HepG2 (cell line): ENCODE results near the gene CCDC91. TPM values are rescaled to one million over a fixed set of nuclear protein-coding genes. Genes with fewer than 3 reads are reported as not detected.

Experiments used
- ATAC-seq: fragments of 200-7000 bp; cut with Tn5 transposase; 3 replicates; pipeline ENCODE4 v1.9.1; 2020; ENCODE audit warnings: mild to moderate bottlenecking, moderate library complexity
- BruUV-seq: library from RNA; stranded (reverse); fragments of 400-500 nt; replicated peaks from 2 replicates; lab custom pipeline; 2021; lab: Mats Ljungman, UMichigan
- CTCF ChIA-PET: fragments of 300-600 bp; formaldehyde crosslinking; extraction: SDS; loops from one replicate; lab custom pipeline; 2021; ENCODE audit warnings: low total read pairs, inconsistent platforms, low intra/inter-chr PET ratio; lab: Yijun Ruan, JAX
- POLR2A ChIA-PET: fragments of 350-600 bp; sonication (Branson Sonifier 250); formaldehyde crosslinking; loops from one replicate; lab custom pipeline; 2020; ENCODE audit warnings: antibody characterized with exemption, inconsistent platforms; lab: Yijun Ruan, JAX
- DNase-seq: peaks from one replicate; pipeline ENCODE4 v3.0.0-alpha.2; 2015; ENCODE audit warnings: low spot score
- FAIRE-seq: peaks from 3 replicates; lab custom pipeline; 2011; peaks lifted over from hg19 to GRCh38; lab: Jason Lieb, UNC
- H2AFZ ChIP-seq: one replicate; pipeline ENCODE4 v1.6.1; 2011; ENCODE audit warnings: low read length, inconsistent platforms
- H3K27ac ChIP-seq: fragments of 300-600 bp; 3 replicates; pipeline ENCODE4 v1.8.0; 2011; ENCODE audit warnings: mixed run types, mild to moderate bottlenecking, mixed read lengths, low read length, inconsistent platforms; ENCODE audit not compliant: insufficient read depth; ENCODE audit errors: extremely low read length
- H3K27me3 ChIP-seq, 2 experiments: fragments of 200-600 bp in 1 of 2; 2 replicates in 1 of 2; 3 replicates in 1 of 2; pipeline versions ENCODE4 v1.6.0 to v1.8.0; 2011; ENCODE audit warnings: low read length in 2 of 2, mild to moderate bottlenecking in 2 of 2, moderate library complexity in 2 of 2, inconsistent platforms in 1 of 2; ENCODE audit not compliant: insufficient read depth in 2 of 2, control insufficient read depth in 1 of 2
- H3K36me3 ChIP-seq, 2 experiments: fragments of 200-600 bp in 1 of 2; replicated peaks in 1 of 2; 2 replicates in 1 of 2; 3 replicates in 1 of 2; pipeline versions ENCODE4 v1.5.1 to v1.8.0; 2011; ENCODE audit warnings: low read length in 2 of 2, inconsistent platforms in 1 of 2; ENCODE audit not compliant: insufficient read depth in 2 of 2, control insufficient read depth in 1 of 2
- H3K4me1 ChIP-seq: 2 replicates; pipeline ENCODE4 v1.5.1; 2012; ENCODE audit warnings: low read length, inconsistent platforms; ENCODE audit not compliant: insufficient read depth
- H3K4me2 ChIP-seq: 2 replicates; pipeline ENCODE4 v1.6.0; 2011; ENCODE audit warnings: low read depth, low read length, inconsistent platforms
- H3K4me3 ChIP-seq, 3 experiments: fragments of 200-600 bp in 1 of 3; sonication (generic), shearing (Covaris generic) in 1 of 3; replicated peaks in 1 of 3; 2 replicates each; pipeline ENCODE4 v1.5.1; 2011 to 2016; ENCODE audit warnings: low read length in 3 of 3, inconsistent platforms in 2 of 3, low read depth in 2 of 3, mild to moderate bottlenecking in 2 of 3, control low read depth in 1 of 3, mixed read lengths in 1 of 3; ENCODE audit not compliant: insufficient read depth in 1 of 3
- H3K79me2 ChIP-seq: one replicate; pipeline ENCODE4 v1.6.1; 2011; ENCODE audit warnings: low read length, inconsistent platforms; ENCODE audit not compliant: insufficient read depth
- H3K9ac ChIP-seq: 2 replicates; pipeline ENCODE4 v1.6.0; 2011; ENCODE audit warnings: mild to moderate bottlenecking, low read depth, low read length, inconsistent platforms; ENCODE audit not compliant: insufficient read depth
- H3K9me3 ChIP-seq: 2 replicates; pipeline ENCODE4 v1.5.1; 2012; ENCODE audit warnings: mild to moderate bottlenecking, low read length
- H4K20me1 ChIP-seq: 2 replicates; pipeline ENCODE4 v1.6.0; 2011; ENCODE audit warnings: inconsistent platforms, mild to moderate bottlenecking, low read length, moderate library complexity; ENCODE audit not compliant: insufficient read depth
- ARNT ChIP-seq: fragments of 450-650 bp; IDR thresholded peaks from 2 replicates; pipeline ENCODE4 v1.6.1; 2017
- ELK4 ChIP-seq: sonication (generic); formaldehyde crosslinking; IDR thresholded peaks from 2 replicates; pipeline ENCODE4 v1.9.0; 2021; ENCODE audit warnings: missing genetic modification reagents, borderline replicate concordance
- GTF3A ChIP-seq: sonication (generic); formaldehyde crosslinking; conservative IDR thresholded peaks from 2 replicates; pipeline ENCODE4 v1.4.0; 2020; ENCODE audit warnings: mild to moderate bottlenecking, missing genetic modification reagents
- HMG20B ChIP-seq: conservative IDR thresholded peaks from 2 replicates; pipeline ENCODE4 v1.6.1; 2016; ENCODE audit warnings: missing genetic modification reagents, missing compliant biosample characterization
- HOMEZ ChIP-seq: IDR thresholded peaks from 2 replicates; pipeline ENCODE4 v1.6.1; 2016; ENCODE audit warnings: low read depth
- REPIN1 ChIP-seq: sonication (generic); formaldehyde crosslinking; IDR thresholded peaks from 2 replicates; pipeline ENCODE4 v1.8.0; 2022; ENCODE audit warnings: missing genetic modification reagents, low read depth, mild to moderate bottlenecking, borderline replicate concordance
- SMAD1 ChIP-seq: sonication (generic); formaldehyde crosslinking; IDR thresholded peaks from 2 replicates; pipeline ENCODE4 v1.4.0; 2020; ENCODE audit warnings: missing genetic modification reagents, low read depth, mild to moderate bottlenecking, borderline replicate concordance
- SMAD9 ChIP-seq: sonication (generic); formaldehyde crosslinking; IDR thresholded peaks from 2 replicates; pipeline ENCODE4 v1.5.1; 2020; ENCODE audit warnings: mild to moderate bottlenecking, missing genetic modification reagents
- SRSF9 ChIP-seq: fragments of 200-400 bp; formaldehyde crosslinking; IDR thresholded peaks from 2 replicates; pipeline ENCODE4 v1.6.1; 2018; ENCODE audit warnings: borderline replicate concordance, mild to moderate bottlenecking, low read depth, low read length; ENCODE audit not compliant: insufficient read depth, poor library complexity, severe bottlenecking
- TCF7 ChIP-seq: sonication (generic); IDR thresholded peaks from 2 replicates; pipeline ENCODE4 v1.6.1; 2016; ENCODE audit warnings: antibody characterized with exemption, low read depth
- TMF1 ChIP-seq: sonication (generic); formaldehyde crosslinking; IDR thresholded peaks from 2 replicates; pipeline ENCODE4 v1.8.1; 2022; ENCODE audit warnings: low read depth, missing genetic modification reagents
- ZFP36 ChIP-seq: fragments of 150-350 bp; IDR thresholded peaks from 2 replicates; pipeline ENCODE4 v1.6.1; 2018; ENCODE audit warnings: borderline replicate concordance, low read length, low read depth; ENCODE audit not compliant: partially characterized antibody
- ZNF138 ChIP-seq: sonication (generic); formaldehyde crosslinking; IDR thresholded peaks from 2 replicates; pipeline ENCODE4 v1.5.0; 2020; ENCODE audit warnings: mild to moderate bottlenecking, low read depth, missing genetic modification reagents
- ZNF143 ChIP-seq: sonication (generic); formaldehyde crosslinking; IDR thresholded peaks from 2 replicates; pipeline ENCODE4 v1.4.0; 2020; ENCODE audit warnings: missing genetic modification reagents
- ZNF572 ChIP-seq: sonication (generic); formaldehyde crosslinking; IDR thresholded peaks from 2 replicates; pipeline ENCODE4 v1.5.1; 2020; ENCODE audit warnings: mild to moderate bottlenecking, missing genetic modification reagents
- ZNF597 ChIP-seq: sonication (generic); formaldehyde crosslinking; IDR thresholded peaks from 2 replicates; pipeline ENCODE4 v1.5.0; 2020; ENCODE audit warnings: missing genetic modification reagents
- ZNF616 ChIP-seq: sonication (generic); formaldehyde crosslinking; IDR thresholded peaks from 2 replicates; pipeline ENCODE4 v1.5.0; 2020; ENCODE audit warnings: low read depth, mild to moderate bottlenecking, missing genetic modification reagents
- ZNF850 ChIP-seq: sonication (generic); formaldehyde crosslinking; conservative IDR thresholded peaks from 2 replicates; pipeline ENCODE4 v1.9.0; 2021; ENCODE audit warnings: mild to moderate bottlenecking, missing genetic modification reagents
- ZSCAN30 ChIP-seq: sonication (generic); formaldehyde crosslinking; IDR thresholded peaks from 2 replicates; pipeline ENCODE4 v1.5.0; 2020; ENCODE audit warnings: mild to moderate bottlenecking, missing genetic modification reagents
- WGBS: methylation state at CpG from one replicate; pipeline ENCODE4 v1.1.6; 2017; ENCODE audit warnings: low lambda C conversion rate; 5-methylcytosine and 5-hydroxymethylcytosine counted together
- in situ Hi-C: cut with HindIII; loops from 2 replicates; pipeline ENCODE4 v1.10.0; 2017; ENCODE audit warnings: low pct_unique_long_range_greater_than_20kb; ENCODE audit not compliant: extremely low pct_ligation_motif_present
- intact Hi-C: fragments of 100-400 bp; cut with micrococcal nuclease; formaldehyde crosslinking; loops from one replicate; pipeline ENCODE4 v1.10.0; 2022; ENCODE audit not compliant: unreplicated experiment
- polyA plus RNA-seq, 8 experiments: library from polyadenylated mRNA; depleted of rRNA in 3 of 8; stranded (reverse) in 7 of 8; unstranded in 1 of 8; fragments of >200 nt; fragmentation: Illumina TruSeq in 4 of 8; extraction: Trizol in 4 of 8; gene quantifications; 2 replicates each; pipeline versions ENCODE4 v1.2.1 to v1.2.3, GENCODE V29; 2011 to 2016; ENCODE audit warnings: low read depth in 4 of 8, missing spikeins in 1 of 8, mixed read lengths in 1 of 8; ENCODE audit not compliant: insufficient read depth in 1 of 8
- total RNA-seq, 5 experiments: library from RNA; depleted of rRNA; stranded (reverse); fragments of >200 nt; fragmentation: Illumina TruSeq; extraction: Trizol; gene quantifications; 2 replicates each; pipeline ENCODE4 v1.2.3, GENCODE V29; 2016; ENCODE audit warnings: low read depth in 1 of 5
- TF ChIP-seq, protein P1 (sequence below): sonication (generic); formaldehyde crosslinking; conservative IDR thresholded peaks from 2 replicates; pipeline ENCODE4 v1.4.0; 2020; ENCODE audit warnings: missing genetic modification reagents

Gene CCDC91
- total and polyA plus RNA-seq, 2 of the 13 experiments (the other 11 are each of a cell fraction or from before 2014, with no cell fraction given) = 9.8 to 15.8 TPM

- TF ChIP-seq SMAD9 (no peak), ARNT (no peak), HMG20B (CRISPR knock-in tag) (no peak), ELK4 (CRISPR knock-in tag) (no peak), ZNF572 (CRISPR knock-in tag) (no peak), TMF1 (CRISPR knock-in tag) (no peak), ZNF143 (no peak)
Measured at GRCh38 chr12:28512876-28513275, 322.6 kb downstream of the CCDC91 start (continued).

DNA sequence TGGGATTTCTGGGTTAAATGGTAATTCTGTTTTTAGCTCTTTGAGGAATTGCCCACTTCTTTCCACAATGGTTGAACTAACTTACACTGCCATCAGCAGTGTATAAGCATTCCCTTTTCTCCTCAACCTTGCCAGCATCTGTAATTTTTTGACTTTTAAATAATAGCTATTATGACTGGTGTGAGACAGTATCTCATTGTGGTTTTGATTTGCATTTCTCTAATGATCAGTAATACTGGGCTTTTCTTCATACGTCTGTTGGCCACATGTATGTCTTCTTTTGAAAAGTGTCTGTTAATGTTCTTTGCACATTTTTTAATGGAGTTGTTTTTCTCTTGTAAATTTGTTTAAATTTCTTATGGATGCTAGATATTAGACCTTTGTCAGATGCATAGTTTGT is 323.7 kb downstream of the CCDC91 start:
- no peaks in the 10 kb centered on the region for H3K4me1 ChIP-seq
- no peak overlapping the region for H2AFZ ChIP-seq
- H3K4me2 ChIP-seq = no peak overlapping the region
- ChIA-PET POLR2A (no interaction called here), CTCF (no interaction called here)
- H3K36me3 ChIP-seq = no peaks in the 10 kb centered on the region
- H3K4me3 ChIP-seq = no peak overlapping the region
- ATAC-seq = no peak
- H3K9me3 ChIP-seq = no peaks in the 10 kb centered on the region
- no peak overlapping the region for H3K27ac ChIP-seq
- in situ Hi-C loops (no loop called here), intact Hi-C loops (no loop called here)
- DNase-seq = no peak
- no peaks in the 10 kb centered on the region for H3K27me3 ChIP-seq
- H3K9ac ChIP-seq = no peak overlapping the region
- no peak for FAIRE-seq
- no peaks in the 10 kb centered on the region for H4K20me1 ChIP-seq
- no TSS peak for BruUV-seq
- 86% methylated on average over 1 of the region's 1 CpG for WGBS
- H3K79me2 ChIP-seq = no peaks in the 10 kb centered on the region
- TF ChIP-seq ZFP36 (no peak), TCF7 (no peak), REPIN1 (CRISPR knock-in tag) (no peak), HOMEZ (CRISPR knock-in tag) (no peak), ZSCAN30 (CRISPR knock-in tag) (no peak), GTF3A (CRISPR knock-in tag) (no peak), ZNF597 (CRISPR knock-in tag) (no peak), ZNF850 (CRISPR knock-in tag) (no peak), ZNF616 (CRISPR knock-in tag) (no peak), SRSF9 (no peak), ZNF138 (no peak), SMAD1 (no peak)
- TF ChIP-seq, protein P1, sequence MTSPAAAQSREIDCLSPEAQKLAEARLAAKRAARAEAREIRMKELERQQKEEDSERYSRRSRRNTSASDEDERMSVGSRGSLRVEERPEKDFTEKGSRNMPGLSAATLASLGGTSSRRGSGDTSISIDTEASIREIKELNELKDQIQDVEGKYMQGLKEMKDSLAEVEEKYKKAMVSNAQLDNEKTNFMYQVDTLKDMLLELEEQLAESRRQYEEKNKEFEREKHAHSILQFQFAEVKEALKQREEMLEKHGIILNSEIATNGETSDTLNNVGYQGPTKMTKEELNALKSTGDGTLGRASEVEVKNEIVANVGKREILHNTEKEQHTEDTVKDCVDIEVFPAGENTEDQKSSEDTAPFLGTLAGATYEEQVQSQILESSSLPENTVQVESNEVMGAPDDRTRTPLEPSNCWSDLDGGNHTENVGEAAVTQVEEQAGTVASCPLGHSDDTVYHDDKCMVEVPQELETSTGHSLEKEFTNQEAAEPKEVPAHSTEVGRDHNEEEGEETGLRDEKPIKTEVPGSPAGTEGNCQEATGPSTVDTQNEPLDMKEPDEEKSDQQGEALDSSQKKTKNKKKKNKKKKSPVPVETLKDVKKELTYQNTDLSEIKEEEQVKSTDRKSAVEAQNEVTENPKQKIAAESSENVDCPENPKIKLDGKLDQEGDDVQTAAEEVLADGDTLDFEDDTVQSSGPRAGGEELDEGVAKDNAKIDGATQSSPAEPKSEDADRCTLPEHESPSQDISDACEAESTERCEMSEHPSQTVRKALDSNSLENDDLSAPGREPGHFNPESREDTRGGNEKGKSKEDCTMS (CRISPR knock-in tag) = no peak
